SK-N-SH (cell line): ENCODE measurements around the gene GHRHR. TPM values are rescaled to one million over a fixed set of nuclear protein-coding genes. Genes with fewer than 3 reads are reported as not detected.
A peak's percentile ranks its signal among the peaks of the same experiment; 100 is the strongest.

Source experiments
- CTCF ChIA-PET: fragments of 300-600, 350-600 bp; formaldehyde crosslinking; extraction: SDS; loops from one replicate; lab custom pipeline; 2021; lab: Yijun Ruan, JAX
- POLR2A ChIA-PET: fragments of 350-600 bp; sonication (Branson Sonifier 250); formaldehyde crosslinking; extraction: SDS; loops from one replicate; lab custom pipeline; 2020; ENCODE audit warnings: antibody characterized with exemption, inconsistent platforms; lab: Yijun Ruan, JAX
- DNase-seq: peaks from one replicate; pipeline ENCODE4 v3.0.0; 2012
- H2AFZ ChIP-seq: fragments of 200-600 bp; sonication (generic); 2 replicates; pipeline ENCODE4 v1.8.1; 2016; ENCODE audit warnings: antibody characterized with exemption, mild to moderate bottlenecking, low read depth
- H3F3A ChIP-seq: fragments of 200-600 bp; sonication (generic); replicated peaks from 2 replicates; pipeline ENCODE3; 2016; ENCODE audit warnings: antibody characterized with exemption, mild to moderate bottlenecking; ENCODE audit not compliant: insufficient read depth
- H3K27ac ChIP-seq, 2 experiments: fragments of 200-500 bp in 1 of 2; fragments of 200-600 bp in 1 of 2; sonication (Bioruptor generic) in 1 of 2; sonication (generic), shearing (Covaris generic) in 1 of 2; 2 replicates each; pipeline versions ENCODE4 v1.5.1 to v1.6.1; 2014 to 2016; ENCODE audit warnings: low read depth in 2 of 2, inconsistent platforms in 1 of 2, low read length in 1 of 2, mild to moderate bottlenecking in 1 of 2, mixed read lengths in 1 of 2
- H3K27me3 ChIP-seq: fragments of 200-600 bp; sonication (generic), shearing (Covaris generic); 2 replicates; pipeline ENCODE4 v1.6.1; 2016; ENCODE audit warnings: mixed run types; ENCODE audit not compliant: insufficient read depth
- H3K36me3 ChIP-seq, 2 experiments: fragments of 200-500 bp in 1 of 2; fragments of 200-600 bp in 1 of 2; sonication (Bioruptor generic) in 1 of 2; sonication (generic) in 1 of 2; replicated peaks in 1 of 2; 2 replicates each; pipeline versions ENCODE3 to v1.5.1; 2014 to 2016; ENCODE audit warnings: low read length in 1 of 2, mild to moderate bottlenecking in 1 of 2; ENCODE audit not compliant: insufficient read depth in 2 of 2, control insufficient read depth in 1 of 2
- H3K4me1 ChIP-seq, 2 experiments: fragments of 200-500 bp in 1 of 2; fragments of 200-600 bp in 1 of 2; sonication (Bioruptor generic) in 1 of 2; sonication (generic), shearing (Covaris generic) in 1 of 2; 2 replicates each; pipeline versions ENCODE4 v1.5.1 to v1.6.1; 2014 to 2016; ENCODE audit warnings: low read depth in 1 of 2, low read length in 1 of 2, mixed run types in 1 of 2; ENCODE audit not compliant: insufficient read depth in 2 of 2, control insufficient read depth in 1 of 2
- H3K4me2 ChIP-seq: fragments of 200-600 bp; sonication (generic), shearing (Covaris generic); 2 replicates; pipeline ENCODE4 v1.6.1; 2017; ENCODE audit warnings: mixed run types
- H3K4me3 ChIP-seq, 2 experiments: fragments of 200-500 bp in 1 of 2; fragments of 200-600 bp in 1 of 2; sonication (Bioruptor generic) in 1 of 2; sonication (generic), shearing (Covaris generic) in 1 of 2; 2 replicates each; pipeline versions ENCODE4 v1.5.1 to v1.8.1; 2014 to 2016; ENCODE audit warnings: low read depth in 2 of 2, inconsistent platforms in 1 of 2, low read length in 1 of 2, mild to moderate bottlenecking in 1 of 2, mixed read lengths in 1 of 2, moderate library complexity in 1 of 2
- H3K79me2 ChIP-seq: fragments of 200-600 bp; sonication (generic); 2 replicates; pipeline ENCODE4 v1.8.1; 2017; ENCODE audit warnings: mild to moderate bottlenecking; ENCODE audit not compliant: insufficient read depth
- H3K9ac ChIP-seq: fragments of 200-600 bp; sonication (generic); 2 replicates; pipeline ENCODE4 v1.6.1; 2017; ENCODE audit warnings: mixed run types
- H3K9me2 ChIP-seq: fragments of 200-600 bp; sonication (generic); 2 replicates; pipeline ENCODE4 v1.6.1; 2017; ENCODE audit warnings: mixed run types
- H3K9me3 ChIP-seq: fragments of 200-600 bp; sonication (generic); 2 replicates; pipeline ENCODE4 v1.6.1; 2017; ENCODE audit warnings: mixed run types, mild to moderate bottlenecking, moderate library complexity
- H4K20me1 ChIP-seq: fragments of 200-600 bp; sonication (generic); 2 replicates; pipeline ENCODE4 v1.6.1; 2017; ENCODE audit warnings: mild to moderate bottlenecking, mixed run types; ENCODE audit not compliant: insufficient read depth
- ELF1 ChIP-seq: IDR thresholded peaks from 2 replicates; pipeline ENCODE4 v1.4.0; 2012
- EP300 ChIP-seq, 2 experiments: IDR thresholded peaks; 2 replicates each; pipeline versions ENCODE4 v1.4.0 to v1.6.1; 2012; ENCODE audit warnings: borderline replicate concordance in 1 of 2, low read depth in 1 of 2, low read length in 1 of 2
- FOSL2 ChIP-seq: IDR thresholded peaks from 2 replicates; pipeline ENCODE4 v1.4.0; 2012; ENCODE audit warnings: low read depth, mild to moderate bottlenecking, moderate library complexity, borderline replicate concordance
- MEF2A ChIP-seq: IDR thresholded peaks from 2 replicates; pipeline ENCODE4 v1.4.0; 2012; ENCODE audit warnings: low read depth, borderline replicate concordance
- PBX3 ChIP-seq: IDR thresholded peaks from 2 replicates; pipeline ENCODE4; 2012
- POLR2AphosphoS5 ChIP-seq: IDR thresholded peaks from 2 replicates; pipeline ENCODE4 v1.6.1; 2012; ENCODE audit warnings: low read depth, low read length
- TAF1 ChIP-seq: IDR thresholded peaks from 2 replicates; pipeline ENCODE4 v1.6.1; 2012; ENCODE audit warnings: low read depth, mild to moderate bottlenecking, low read length, moderate library complexity, borderline replicate concordance
- TCF12 ChIP-seq: IDR thresholded peaks from 2 replicates; pipeline ENCODE4 v1.4.0; 2012
- WGBS: methylation state at CpG from one replicate; pipeline ENCODE4 v1.1.6; 2017; ENCODE audit warnings: low lambda C conversion rate; 5-methylcytosine and 5-hydroxymethylcytosine counted together
- polyA plus RNA-seq, 3 experiments: library from polyadenylated mRNA; depleted of rRNA; stranded (reverse); fragments of >200 nt; gene quantifications; 2 replicates each; pipeline ENCODE4 v1.2.3, GENCODE V29; 2012
- TF ChIP-seq, protein P1 (sequence below): fragments of 150-350 bp; IDR thresholded peaks from 2 replicates; pipeline ENCODE4 v1.6.1; 2017; ENCODE audit warnings: antibody characterized with exemption, low read length, low read depth, borderline replicate concordance
- TF ChIP-seq, protein P2 (sequence below): fragments of 200-600 bp; sonication (generic); IDR thresholded peaks from 2 replicates; pipeline ENCODE4 v1.6.1; 2017; ENCODE audit warnings: antibody characterized with exemption, mild to moderate bottlenecking, moderate library complexity

Gene GHRHR
- polyA plus RNA-seq, 1 of the 3 experiments (the other 2 are of a cell fraction), result not detected

- TF ChIP-seq TAF1 (no peak), EP300 (IDR thresholded peaks at IDR 0.05; ENCODE audit: borderline replicate concordance in 1 of 2, low read depth in 1 of 2, low read length in 1 of 2) (no peak), PBX3 (peak; percentile 68)
- TF ChIP-seq, all 33 proteins: peak for 1
- peak; percentile 17 for DNase-seq
- Histone ChIP-seq H3K4me2 (peak overlapping the region; percentile 20), H2AFZ (no peak overlapping the region), H3K4me1 (peaks cover 20 to 36% of the 10 kb centered on the region in 2 experiments; a peak in 3 of 4 replicates), H3K4me3 (no peak overlapping the region), H3F3A (peaks cover 11% of the 10 kb centered on the region), H3K36me3 (no peaks in the 10 kb centered on the region), H4K20me1 (no peaks in the 10 kb centered on the region), H3K27ac (peak overlapping the region in 1 of 2 experiments; percentile 48; a peak in 2 of 4 replicates), H3K9me2 (no peaks in the 10 kb centered on the region), H3K79me2 (no peaks in the 10 kb centered on the region), H3K9me3 (no peaks in the 10 kb centered on the region), H3K9ac (peak overlapping the region; percentile 24; the same call in 1 of the 2 replicates), H3K27me3 (no peaks in the 10 kb centered on the region)
- POLR2A ChIA-PET, result no interaction called here
- WGBS, result 83% methylated on average over 11 of the region's 11 CpGs
- CTCF ChIA-PET, result interaction anchor here (1.0 to 3.2 kb wide), 5 partner anchors 9 to 58 kb away, joined by 3 to 24 read pairs (median 5); no protein-coding TSS in a partner anchor
Measured at GRCh38 chr7:30920021-30920583, 43.7 kb upstream of the GHRHR start.

DNA sequence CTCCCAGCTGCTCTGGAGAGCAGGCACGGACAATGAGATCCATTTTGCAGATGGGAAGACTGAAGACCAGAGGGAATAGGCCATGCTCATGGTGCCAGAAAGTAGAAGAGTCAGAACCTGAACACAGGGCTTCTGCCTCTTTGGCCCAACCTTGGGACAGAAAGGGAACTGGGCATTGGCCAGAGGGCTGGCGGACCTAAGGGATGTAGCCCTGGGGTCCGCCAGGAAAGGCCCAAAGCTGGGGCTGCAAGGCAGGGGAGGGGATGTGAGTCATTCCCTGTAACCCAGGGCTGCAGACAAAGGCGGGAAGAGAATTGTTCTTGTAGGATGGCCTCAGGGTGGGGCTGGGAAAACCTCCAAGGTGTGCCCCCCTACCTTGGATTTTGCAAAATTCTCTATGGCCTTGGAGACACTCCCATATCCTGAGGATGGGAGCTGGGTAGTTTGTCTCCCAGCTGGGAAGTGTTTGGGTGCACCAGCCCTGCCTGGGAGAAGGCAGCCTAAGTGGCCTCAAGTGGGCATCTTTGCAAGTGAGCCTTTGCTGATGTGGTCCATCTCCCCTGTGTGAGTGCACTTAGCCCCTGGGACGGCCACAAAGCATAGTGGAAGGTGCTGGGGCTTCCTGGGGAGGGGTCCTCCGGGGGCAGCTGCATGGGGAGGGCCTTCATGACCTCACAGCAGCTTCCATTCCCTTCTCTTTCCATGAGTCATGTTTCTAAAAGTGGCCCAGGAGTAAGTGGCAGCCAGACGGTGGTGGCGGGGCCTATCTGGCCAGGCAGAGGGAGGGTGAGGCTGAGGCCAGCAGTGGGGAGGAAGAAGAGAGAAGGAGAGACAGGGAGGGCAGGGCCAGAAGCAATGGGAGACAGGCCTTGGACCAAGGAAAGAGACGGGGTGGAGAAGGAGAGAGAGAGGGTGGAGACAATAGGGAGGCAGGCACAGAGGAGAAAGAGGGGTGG, 42.9 kb upstream of the GHRHR start:
- CTCF ChIA-PET, result interaction anchor here (0.8 to 3.0 kb wide), 3 partner anchors 8 to 18 kb away, joined by 3 to 18 read pairs (median 5); no protein-coding TSS in a partner anchor
- Histone ChIP-seq H3K9me3 (no peaks in the 10 kb centered on the region), H4K20me1 (no peaks in the 10 kb centered on the region), H3K9me2 (no peaks in the 10 kb centered on the region)
- POLR2A ChIA-PET, result no interaction called here
- TF ChIP-seq MEF2A (peak; percentile 98), POLR2AphosphoS5 (no peak), TCF12 (peak; percentile 20; the same call in 1 of the 2 replicates), FOSL2 (peak; percentile 73; the same call in 1 of the 2 replicates), ELF1 (no peak)
- TF ChIP-seq, protein P1, sequence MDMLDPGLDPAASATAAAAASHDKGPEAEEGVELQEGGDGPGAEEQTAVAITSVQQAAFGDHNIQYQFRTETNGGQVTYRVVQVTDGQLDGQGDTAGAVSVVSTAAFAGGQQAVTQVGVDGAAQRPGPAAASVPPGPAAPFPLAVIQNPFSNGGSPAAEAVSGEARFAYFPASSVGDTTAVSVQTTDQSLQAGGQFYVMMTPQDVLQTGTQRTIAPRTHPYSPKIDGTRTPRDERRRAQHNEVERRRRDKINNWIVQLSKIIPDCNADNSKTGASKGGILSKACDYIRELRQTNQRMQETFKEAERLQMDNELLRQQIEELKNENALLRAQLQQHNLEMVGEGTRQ, result no peak
- TF ChIP-seq, protein P2, sequence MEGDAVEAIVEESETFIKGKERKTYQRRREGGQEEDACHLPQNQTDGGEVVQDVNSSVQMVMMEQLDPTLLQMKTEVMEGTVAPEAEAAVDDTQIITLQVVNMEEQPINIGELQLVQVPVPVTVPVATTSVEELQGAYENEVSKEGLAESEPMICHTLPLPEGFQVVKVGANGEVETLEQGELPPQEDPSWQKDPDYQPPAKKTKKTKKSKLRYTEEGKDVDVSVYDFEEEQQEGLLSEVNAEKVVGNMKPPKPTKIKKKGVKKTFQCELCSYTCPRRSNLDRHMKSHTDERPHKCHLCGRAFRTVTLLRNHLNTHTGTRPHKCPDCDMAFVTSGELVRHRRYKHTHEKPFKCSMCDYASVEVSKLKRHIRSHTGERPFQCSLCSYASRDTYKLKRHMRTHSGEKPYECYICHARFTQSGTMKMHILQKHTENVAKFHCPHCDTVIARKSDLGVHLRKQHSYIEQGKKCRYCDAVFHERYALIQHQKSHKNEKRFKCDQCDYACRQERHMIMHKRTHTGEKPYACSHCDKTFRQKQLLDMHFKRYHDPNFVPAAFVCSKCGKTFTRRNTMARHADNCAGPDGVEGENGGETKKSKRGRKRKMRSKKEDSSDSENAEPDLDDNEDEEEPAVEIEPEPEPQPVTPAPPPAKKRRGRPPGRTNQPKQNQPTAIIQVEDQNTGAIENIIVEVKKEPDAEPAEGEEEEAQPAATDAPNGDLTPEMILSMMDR, result no peak
- TF ChIP-seq, all 33 proteins: peak for 3
- Histone ChIP-seq H3K9ac (peak overlapping the region; percentile 24), H3F3A (peaks cover 11% of the 10 kb centered on the region), H3K4me3 (no peak overlapping the region), H3K4me1 (peaks cover 20 to 34% of the 10 kb centered on the region in 2 experiments; a peak in 3 of 4 replicates), H3K4me2 (peak overlapping the region; percentile 20), H3K36me3 (no peaks in the 10 kb centered on the region), H3K79me2 (no peaks in the 10 kb centered on the region), H2AFZ (peak overlapping the region; percentile 55), H3K27ac (peak overlapping the region in 1 of 2 experiments; percentile 48; a peak in 2 of 4 replicates), H3K27me3 (no peaks in the 10 kb centered on the region)
- WGBS, result 56% methylated on average over 9 of the region's 9 CpGs
- peak; percentile 14 for DNase-seq
